GM12874 (cell line): Measurements from ENCODE around the gene TRIM15.

Source experiments
- CTCF ChIP-seq: IDR thresholded peaks from 2 replicates; pipeline ENCODE4 v1.5.1; 2011; ENCODE audit warnings: low read depth, mild to moderate bottlenecking, control low read depth, low read length, moderate library complexity; ENCODE audit not compliant: insufficient read depth

Gene TRIM15

GRCh38 chr6:30154709-30155519 is 8.4 kb upstream of the TRIM15 start:
- no peak for TF ChIP-seq CTCF

- TF ChIP-seq CTCF = no peak
Observed at GRCh38 chr6:30155520-30156261, 7.7 kb upstream of the TRIM15 start.

- TF ChIP-seq CTCF = no peak
Observed at GRCh38 chr6:30156262-30156599, 7.1 kb upstream of the TRIM15 start.

- TF ChIP-seq CTCF = no peak
Observed at GRCh38 chr6:30156774-30157173, 6.6 kb upstream of the TRIM15 start.

GRCh38 chr6:30157581-30157980 is 5.8 kb upstream of the TRIM15 start:
- no peak for TF ChIP-seq CTCF

GRCh38 chr6:30157999-30158398 is 5.3 kb upstream of the TRIM15 start:
- no peak for TF ChIP-seq CTCF

GRCh38 chr6:30158475-30159040 is 4.8 kb upstream of the TRIM15 start:
- no peak for TF ChIP-seq CTCF
